Upper lobe of right lung (tissue), 1 donor: ENCODE data around the gene ADPRHL1. TPM values are rescaled to one million over a fixed set of nuclear protein-coding genes. Genes with fewer than 3 reads are reported as not detected.
"Not testable (repeated sequence)": the region's sequence is repeated elsewhere in the genome, so short reads cannot be mapped to it uniquely, and the experiment has no call there.

Experiments
- ATAC-seq: fragments of 200-7000 bp; cut with Tn5 transposase; one replicate; pipeline ENCODE4 v1.9.1; 2020; ENCODE audit warnings: mild to moderate bottlenecking, moderate library complexity
- DNase-seq: peaks from one replicate; pipeline ENCODE4 v3.0.0-alpha.2; 2020
- H3K27ac ChIP-seq: fragments of 200-600 bp; one replicate; pipeline ENCODE4 v1.8.0; 2022
- H3K27me3 ChIP-seq: fragments of 200-600 bp; one replicate; pipeline ENCODE4 v1.8.0; 2022; ENCODE audit warnings: mild to moderate bottlenecking
- H3K36me3 ChIP-seq: fragments of 200-600 bp; one replicate; pipeline ENCODE4 v1.8.0; 2022
- H3K4me1 ChIP-seq: fragments of 200-600 bp; one replicate; pipeline ENCODE4 v1.8.0; 2022
- H3K4me3 ChIP-seq: fragments of 200-600 bp; one replicate; pipeline ENCODE4 v1.8.0; 2022; ENCODE audit warnings: mild to moderate bottlenecking
- H3K9me3 ChIP-seq: fragments of 200-600 bp; one replicate; pipeline ENCODE4 v1.8.0; 2022
- CTCF ChIP-seq: fragments of 200-600 bp; IDR thresholded peaks from one replicate; pipeline ENCODE4 v1.8.0; 2022; ENCODE audit warnings: antibody characterized with exemption
- intact Hi-C: fragments of 100-400 bp; cut with DNase I; formaldehyde crosslinking; loops from one replicate; pipeline ENCODE4 v1.11.0; 2022
- total RNA-seq: library from RNA; stranded (reverse); fragmentation: NEBNext Ultra II Directional; extraction: Animal tissue kit (Norgen Biotek cat#: 25700); gene quantifications from one replicate; pipeline ENCODE4 v1.2.1, GENCODE V29; 2021
- donor health status: DM: no; HTN: yes; CAD: no; lungs with severe emphysema.

Gene ADPRHL1
- total RNA-seq, 1 donor from 2014 or later = 1.9 TPM

GRCh38 chr13:113471844-113472243, 18.6 kb upstream of the ADPRHL1 start:
- Histone ChIP-seq H3K4me1 (peaks cover 4% of the 10 kb centered on the region), H3K4me3 (peak overlapping the region; percentile 14), H3K27ac (peak overlapping the region; percentile 73)

GRCh38 chr13:113470635-113471163, 17.4 kb upstream of the ADPRHL1 start:
- DNase-seq, H3K27me3 ChIP-seq, H3K4me3 ChIP-seq, ATAC-seq, H3K4me1 ChIP-seq, H3K27ac ChIP-seq, H3K9me3 ChIP-seq, intact Hi-C loops: not testable (repeated sequence)
- H3K36me3 ChIP-seq = peaks cover 14% of the 10 kb centered on the region

More at GRCh38 chr13:113471844-113472243, 18.6 kb upstream of the ADPRHL1 start:
- DNase-seq (no peak), ATAC-seq (no peak)
- H3K27me3 ChIP-seq = no peaks in the 10 kb centered on the region
- H3K9me3 ChIP-seq = no peaks in the 10 kb centered on the region
- intact Hi-C loops = no loop called here
- H3K36me3 ChIP-seq = peaks cover 13% of the 10 kb centered on the region
- no peak for TF ChIP-seq CTCF

GRCh38 chr13:113470073-113470472, 16.8 kb upstream of the ADPRHL1 start:
- intact Hi-C loops = no loop called here
- Histone ChIP-seq H3K4me1 (peaks cover 4% of the 10 kb centered on the region), H3K27ac (no peak overlapping the region), H3K4me3 (no peak overlapping the region), H3K36me3 (peaks cover 14% of the 10 kb centered on the region), H3K9me3 (no peaks in the 10 kb centered on the region), H3K27me3 (no peaks in the 10 kb centered on the region)
- ATAC-seq (no peak), DNase-seq (no peak)
- no peak for TF ChIP-seq CTCF

GRCh38 chr13:113469582-113469981, 16.3 kb upstream of the ADPRHL1 start:
- no peak overlapping the region for H3K27ac ChIP-seq
- H3K36me3 ChIP-seq = peaks cover 14% of the 10 kb centered on the region
- DNase-seq (no peak), ATAC-seq (no peak)
- H3K4me1 ChIP-seq = peaks cover 4% of the 10 kb centered on the region
- H3K4me3 ChIP-seq = no peak overlapping the region
- intact Hi-C loops = no loop called here
- H3K27me3 ChIP-seq = no peaks in the 10 kb centered on the region
- TF ChIP-seq CTCF = no peak
- no peaks in the 10 kb centered on the region for H3K9me3 ChIP-seq

GRCh38 chr13:113468472-113469201, 15.3 kb upstream of the ADPRHL1 start:
- H3K9me3 ChIP-seq = no peaks in the 10 kb centered on the region
- no peak overlapping the region for H3K4me3 ChIP-seq
- no peaks in the 10 kb centered on the region for H3K27me3 ChIP-seq
- no peak overlapping the region for H3K27ac ChIP-seq
- no peak for ATAC-seq
- no peaks in the 10 kb centered on the region for H3K4me1 ChIP-seq
- H3K36me3 ChIP-seq = peaks cover 14% of the 10 kb centered on the region
- no peak for TF ChIP-seq CTCF
- intact Hi-C loops = no loop called here
- peak; percentile 39 for DNase-seq

- intact Hi-C loops = no loop called here
These were observed 14.7 kb upstream of the ADPRHL1 start for GRCh38 chr13:113468029-113468428.

More at GRCh38 chr13:113468029-113468428, 14.7 kb upstream of the ADPRHL1 start:
- no peak for TF ChIP-seq CTCF
- H3K4me3 ChIP-seq = no peak overlapping the region
- H3K27me3 ChIP-seq = no peaks in the 10 kb centered on the region
- H3K36me3 ChIP-seq = peaks cover 14% of the 10 kb centered on the region
- DNase-seq (no peak), ATAC-seq (no peak)
- H3K9me3 ChIP-seq = no peaks in the 10 kb centered on the region
- no peak overlapping the region for H3K27ac ChIP-seq
- H3K4me1 ChIP-seq = no peaks in the 10 kb centered on the region
